GM13976 (cell line): ENCODE data around the gene ARHGEF11.
A peak's percentile ranks its signal among the peaks of the same experiment; 100 is the strongest.
"Not testable (repeated sequence)": the region's sequence is repeated elsewhere in the genome, so short reads cannot be mapped to it uniquely, and the experiment has no call there.

Source experiments
- DNase-seq: peaks from one replicate; pipeline ENCODE4 v3.0.0; 2012; ENCODE audit warnings: low spot score
- CTCF ChIP-seq: IDR thresholded peaks from 2 replicates; pipeline ENCODE4 v1.5.1; 2012; ENCODE audit warnings: borderline replicate concordance, mild to moderate bottlenecking; ENCODE audit not compliant: insufficient read depth; ENCODE audit errors: extremely low read depth, missing control alignments, control extremely low read depth
- in situ Hi-C: fragments of 300-500 bp; cut with MboI; formaldehyde crosslinking; loops from one replicate; pipeline ENCODE4 v1.12.0; 2022; ENCODE audit warnings: low sequenced_read_pairs, mixed read lengths, inconsistent platforms; ENCODE audit not compliant: unreplicated experiment

The ARHGEF11 gene

GRCh38 chr1:156927215-156928042 lies 118.1 kb downstream of the ARHGEF11 start:
- TF ChIP-seq CTCF: peak; percentile 49
- peak; percentile 77 for DNase-seq
- in situ Hi-C loops: no loop called here

GRCh38 chr1:156926695-156927094 lies 118.8 kb downstream of the ARHGEF11 start:
- in situ Hi-C loops, DNase-seq: not testable (repeated sequence)

GRCh38 chr1:156926175-156926574 lies 119.4 kb downstream of the ARHGEF11 start:
- no peak for TF ChIP-seq CTCF
- in situ Hi-C loops: no loop called here
- DNase-seq: no peak

GRCh38 chr1:156925154-156926010 lies 120.2 kb downstream of the ARHGEF11 start:
- no peak for TF ChIP-seq CTCF
- no peak for DNase-seq
- in situ Hi-C loops: no loop called here

GRCh38 chr1:156924478-156925153 lies 120.9 kb downstream of the ARHGEF11 start:
- DNase-seq: no peak
- in situ Hi-C loops: no loop called here
- no peak for TF ChIP-seq CTCF

GRCh38 chr1:156923670-156924477 lies 121.7 kb downstream of the ARHGEF11 start:
- in situ Hi-C loops: no loop called here
- TF ChIP-seq CTCF: no peak
- no peak for DNase-seq
